Kidney (tissue), 14 donors: ENCODE data around the gene PIK3CG. TPM values are rescaled to one million over a fixed set of nuclear protein-coding genes. Genes with fewer than 3 reads are reported as not detected.
"Not testable (repeated sequence)": the region's sequence is repeated elsewhere in the genome, so short reads cannot be mapped to it uniquely, and the experiment has no call there.

Experiments used
- DNase-seq, 5 donors: peaks; one replicate each; pipeline ENCODE4 v3.0.0-alpha.2; 2013 to 2020
- FAIRE-seq: peaks from 2 replicates; lab custom pipeline; 2012; peaks lifted over from hg19 to GRCh38; lab: Jason Lieb, UNC
- H3K27ac ChIP-seq, 2 donors: one replicate each; pipeline ENCODE4 v1.7.0; 2013; ENCODE audit warnings: low read depth in 2 of 2, low read length in 2 of 2, inconsistent platforms in 1 of 2
- H3K27me3 ChIP-seq: one replicate; pipeline ENCODE4 v1.7.1; 2013; ENCODE audit warnings: low read length, inconsistent platforms; ENCODE audit not compliant: control insufficient read depth, insufficient read depth
- H3K36me3 ChIP-seq, 3 donors: one replicate each; pipeline versions ENCODE4 v1.7.0 to v1.7.1; 2013; ENCODE audit warnings: low read length in 3 of 3, control low read depth in 1 of 3, inconsistent platforms in 1 of 3; ENCODE audit not compliant: insufficient read depth in 3 of 3, control insufficient read depth in 2 of 3
- H3K4me1 ChIP-seq, 3 donors: one replicate each; pipeline versions ENCODE4 v1.7.0 to v1.7.1; 2013; ENCODE audit warnings: low read length in 3 of 3, inconsistent platforms in 1 of 3, low read depth in 1 of 3; ENCODE audit not compliant: control insufficient read depth in 2 of 3, insufficient read depth in 2 of 3
- H3K4me3 ChIP-seq, 3 donors: one replicate each; pipeline versions ENCODE4 v1.7.0 to v1.8.1; 2013; ENCODE audit warnings: low read length in 3 of 3, control low read depth in 1 of 3, inconsistent platforms in 1 of 3
- H3K9ac ChIP-seq, 3 donors: one replicate each; pipeline versions ENCODE4 v1.7.0 to v1.7.1; 2013; ENCODE audit warnings: low read length in 3 of 3, control low read depth in 1 of 3, inconsistent platforms in 1 of 3
- H3K9me3 ChIP-seq, 3 donors: one replicate each; pipeline versions ENCODE4 v1.7.0 to v1.7.1; 2013; ENCODE audit warnings: low read length in 3 of 3, control low read depth in 1 of 3, inconsistent platforms in 1 of 3; ENCODE audit not compliant: control insufficient read depth in 2 of 3, insufficient read depth in 1 of 3
- CTCF ChIP-seq: IDR thresholded peaks from 3 replicates; pipeline ENCODE4 v1.5.1; 2012; ENCODE audit warnings: mild to moderate bottlenecking, moderate library complexity, borderline replicate concordance; ENCODE audit not compliant: insufficient read depth; ENCODE audit errors: extremely low read depth
- intact Hi-C: fragments of 100-400 bp; cut with DNase I; formaldehyde crosslinking; loops from one replicate; pipeline ENCODE4 v1.11.1; 2022
- polyA plus RNA-seq: library from polyadenylated mRNA; stranded (reverse); fragments of 350-450 nt; fragmentation: Illumina TruSeq; extraction: RNeasy Lipid Tissue Mini Kit (QIAGEN cat#74804); gene quantifications from one replicate; pipeline ENCODE4 v1.2.3, GENCODE V29; 2014; ENCODE audit warnings: low read depth, low replicate concordance; ENCODE audit not compliant: insufficient read depth
- total RNA-seq: library from RNA; stranded (reverse); fragmentation: NEBNext Ultra II Directional; extraction: Animal tissue kit (Norgen Biotek cat#: 25700); gene quantifications from one replicate; pipeline ENCODE4 v1.2.1, GENCODE V29; 2021
- donor health status: control.
- donor health status: control.
- donor health status: control.
- donor health status: control.
- donor health status: control.
- donor health status: DM: yes; HTN: yes; CAD: no.
- donor health status: Normal renal cell carcinoma (clear cell type).

PIK3CG gene
- total and polyA plus RNA-seq, 2 donors from 2014 or later = 0.15 to 8.6 TPM

GRCh38 chr7:106936236-106936635 is 71.2 kb downstream of the PIK3CG start:
- intact Hi-C loops = no loop called here
- H3K4me3 ChIP-seq = no peak overlapping the region
- no peak overlapping the region for H3K27ac ChIP-seq
- H3K9me3 ChIP-seq = no peaks in the 10 kb centered on the region
- H3K27me3 ChIP-seq = no peaks in the 10 kb centered on the region
- TF ChIP-seq CTCF = no peak
- DNase-seq (no peak), FAIRE-seq (no peak)
- no peaks in the 10 kb centered on the region for H3K4me1 ChIP-seq
- H3K36me3 ChIP-seq = no peaks in the 10 kb centered on the region
- no peak overlapping the region for H3K9ac ChIP-seq

GRCh38 chr7:106938122-106938521 is 73.0 kb downstream of the PIK3CG start:
- H3K27me3 ChIP-seq, H3K9ac ChIP-seq, FAIRE-seq: not testable (repeated sequence)

GRCh38 chr7:106938803-106939202 is 73.7 kb downstream of the PIK3CG start:
- no peak for FAIRE-seq
- no peak overlapping the region for H3K9ac ChIP-seq
- H3K27ac ChIP-seq = no peak overlapping the region

More at GRCh38 chr7:106938122-106938521, 73.0 kb downstream of the PIK3CG start:
- H3K9me3 ChIP-seq, H3K4me3 ChIP-seq, DNase-seq, H3K27ac ChIP-seq, H3K36me3 ChIP-seq, intact Hi-C loops, H3K4me1 ChIP-seq: not testable (repeated sequence)

GRCh38 chr7:106944035-106944665 is 79.1 kb downstream of the PIK3CG start:
- intact Hi-C loops = no loop called here
- Histone ChIP-seq H3K4me1 (no peaks in the 10 kb centered on the region), H3K9ac (no peak overlapping the region), H3K4me3 (no peak overlapping the region), H3K27ac (no peak overlapping the region), H3K27me3 (no peaks in the 10 kb centered on the region), H3K36me3 (no peaks in the 10 kb centered on the region), H3K9me3 (no peaks in the 10 kb centered on the region)
- no peak for DNase-seq
- TF ChIP-seq CTCF = no peak
- FAIRE-seq = no peak

More at GRCh38 chr7:106938803-106939202, 73.7 kb downstream of the PIK3CG start:
- no peak overlapping the region for H3K4me3 ChIP-seq
- DNase-seq = no peak
- no peak for TF ChIP-seq CTCF
- H3K27me3 ChIP-seq = no peaks in the 10 kb centered on the region
- no peaks in the 10 kb centered on the region for H3K36me3 ChIP-seq
- no peaks in the 10 kb centered on the region for H3K4me1 ChIP-seq
- no peaks in the 10 kb centered on the region for H3K9me3 ChIP-seq
- intact Hi-C loops = no loop called here
